GM12878 (cell line): ENCODE measurements around the gene ACBD7. TPM values are rescaled to one million over a fixed set of nuclear protein-coding genes. Genes with fewer than 3 reads are reported as not detected.

Experiments
- ATAC-seq: fragments of 200-7000 bp; cut with Tn5 transposase; 3 replicates; pipeline ENCODE4 v1.9.1; 2020; ENCODE audit warnings: mild to moderate bottlenecking, moderate library complexity
- BruUV-seq: library from RNA; stranded (reverse); fragments of 400-500 nt; replicated peaks from 2 replicates; lab custom pipeline; 2021; lab: Mats Ljungman, UMichigan
- CTCF ChIA-PET: fragments of 300-600 bp; sonication (Branson Sonifier 250); formaldehyde crosslinking; extraction: SDS; loops from one replicate; lab custom pipeline; 2021; ENCODE audit warnings: inconsistent platforms; lab: Yijun Ruan, JAX
- POLR2A ChIA-PET: fragments of 350-600 bp; formaldehyde crosslinking; extraction: SDS; loops from one replicate; lab custom pipeline; 2021; ENCODE audit warnings: inconsistent platforms; lab: Charles Lee
- RAD21 ChIA-PET: fragments of 300-600 bp; sonication (Branson Sonifier 250); formaldehyde crosslinking; loops from one replicate; lab custom pipeline; 2023; ENCODE audit warnings: antibody characterized with exemption; ENCODE audit not compliant: unreplicated experiment; lab: Charles Lee
- SMC1A ChIA-PET: fragments of 300-600 bp; sonication (Branson Sonifier 250); formaldehyde crosslinking; loops from one replicate; lab custom pipeline; 2023; ENCODE audit not compliant: unreplicated experiment, uncharacterized antibody; lab: Charles Lee
- DNase-seq: peaks from one replicate; pipeline ENCODE4 v3.0.0-alpha.2; 2011; ENCODE audit warnings: low read depth, low spot score
- FAIRE-seq: peaks from 3 replicates; lab custom pipeline; 2011; peaks lifted over from hg19 to GRCh38; lab: Jason Lieb, UNC
- H2AFZ ChIP-seq: 2 replicates; pipeline ENCODE4 v1.6.0; 2011; ENCODE audit warnings: low read depth, low read length, control low read depth; ENCODE audit not compliant: control insufficient read depth
- H3K27ac ChIP-seq: 2 replicates; pipeline ENCODE4 v1.5.1; 2011; ENCODE audit warnings: control low read depth; ENCODE audit not compliant: control insufficient read depth, insufficient read depth
- H3K27me3 ChIP-seq, 2 experiments: replicated peaks in 1 of 2; 2 replicates each; pipeline versions ENCODE4 v1.6.0 to v1.6.1; 2011; ENCODE audit warnings: low read length in 1 of 2; ENCODE audit not compliant: control insufficient read depth in 2 of 2, insufficient read depth in 2 of 2
- H3K36me3 ChIP-seq, 2 experiments: 2 replicates each; pipeline ENCODE4 v1.5.1; 2011; ENCODE audit warnings: low read length in 1 of 2; ENCODE audit not compliant: control insufficient read depth in 2 of 2, insufficient read depth in 2 of 2
- H3K4me1 ChIP-seq: 2 replicates; pipeline ENCODE4 v1.6.1; 2011; ENCODE audit warnings: mild to moderate bottlenecking, low read length, moderate library complexity, mixed read lengths; ENCODE audit not compliant: control insufficient read depth, insufficient read depth
- H3K4me2 ChIP-seq: 2 replicates; pipeline ENCODE4 v1.6.0; 2011; ENCODE audit warnings: control low read depth; ENCODE audit not compliant: control insufficient read depth, insufficient read depth
- H3K4me3 ChIP-seq: fragments of 200-600 bp; sonication (generic); 2 replicates; pipeline ENCODE4 v1.5.1; 2016
- H3K79me2 ChIP-seq: 2 replicates; pipeline ENCODE4 v1.6.0; 2011; ENCODE audit warnings: low read length; ENCODE audit not compliant: control insufficient read depth, insufficient read depth
- H3K9ac ChIP-seq: 2 replicates; pipeline ENCODE4 v1.8.0; 2011; ENCODE audit warnings: low read length, control low read depth, mixed read lengths; ENCODE audit not compliant: control insufficient read depth, insufficient read depth
- H3K9me3 ChIP-seq: replicated peaks from 3 replicates; pipeline ENCODE4 v1.5.1; 2011; ENCODE audit warnings: mild to moderate bottlenecking, low read length; ENCODE audit not compliant: control insufficient read depth, insufficient read depth
- H4K20me1 ChIP-seq: 2 replicates; pipeline ENCODE4 v1.6.0; 2011; ENCODE audit not compliant: control insufficient read depth, insufficient read depth
- ASH2L ChIP-seq: fragments of 300-600, 200-600 bp; sonication (generic); IDR thresholded peaks from 2 replicates; pipeline ENCODE4 v1.6.1; 2017; ENCODE audit warnings: low read depth, mild to moderate bottlenecking, borderline replicate concordance
- CBFB ChIP-seq: IDR thresholded peaks from 2 replicates; pipeline ENCODE4 v1.6.1; 2016; ENCODE audit warnings: antibody characterized with exemption, low read depth
- CHD2 ChIP-seq: IDR thresholded peaks from 2 replicates; pipeline ENCODE4 v1.6.1; 2011; ENCODE audit warnings: low read depth, low read length, improper control_type of control experiment, borderline replicate concordance
- KDM1A ChIP-seq: fragments of 200-600 bp; sonication (generic); IDR thresholded peaks from 2 replicates; pipeline ENCODE4 v1.6.1; 2016; ENCODE audit warnings: borderline replicate concordance
- MYB ChIP-seq: fragments of 150-350 bp; IDR thresholded peaks from 2 replicates; pipeline ENCODE4 v1.6.1; 2014; ENCODE audit warnings: mild to moderate bottlenecking, low read depth, low read length, borderline replicate concordance
- NFYA ChIP-seq: IDR thresholded peaks from 2 replicates; pipeline ENCODE4 v1.6.1; 2011; ENCODE audit warnings: low read depth, mild to moderate bottlenecking, low read length, improper control_type of control experiment, borderline replicate concordance
- RB1 ChIP-seq: fragments of 450-650 bp; formaldehyde crosslinking; IDR thresholded peaks from 2 replicates; pipeline ENCODE4 v1.6.1; 2017; ENCODE audit warnings: mild to moderate bottlenecking, borderline replicate concordance
- RCOR1 ChIP-seq: conservative IDR thresholded peaks from 2 replicates; pipeline ENCODE4 v1.6.1; 2012; ENCODE audit warnings: low read depth, low read length, improper control_type of control experiment
- SMAD5 ChIP-seq: IDR thresholded peaks from 2 replicates; pipeline ENCODE4 v1.6.1; 2016; ENCODE audit warnings: antibody characterized with exemption, low read depth
- SREBF2 ChIP-seq: IDR thresholded peaks from 2 replicates; pipeline ENCODE4 v1.6.1; 2012; ENCODE audit warnings: mild to moderate bottlenecking, low read length
- whole genome bisulfite sequencing: methylation state at CpG from one replicate; pipeline ENCODE4 v1.1.6; 2016; ENCODE audit warnings: low lambda C conversion rate; ENCODE audit not compliant: insufficient replicate concordance, insufficient coverage; ENCODE audit errors: missing lambda C conversion rate; 5-methylcytosine and 5-hydroxymethylcytosine counted together
- in situ Hi-C: fragments of 300-500 bp; cut with MboI; formaldehyde crosslinking; loops from 9 replicates; pipeline ENCODE4 v1.14.3; 2018; ENCODE audit warnings: mixed read lengths
- intact Hi-C: fragments of 100-400 bp; cut with micrococcal nuclease; formaldehyde crosslinking; loops from one replicate; pipeline ENCODE4 v1.14.2; 2022; ENCODE audit not compliant: unreplicated experiment
- polyA plus RNA-seq, 11 experiments: library from polyadenylated mRNA; depleted of rRNA in 4 of 11; unstranded in 6 of 11; stranded (reverse) in 5 of 11; fragments of >200 nt; fragmentation: Nextera tagmentation in 4 of 11; fragmentation: Illumina TruSeq in 1 of 11; extraction: Ambion mirVana in 4 of 11; extraction: Trizol in 1 of 11; gene quantifications; 1 replicate in 1 of 11; 2 replicates in 10 of 11; pipeline versions ENCODE4 v1.2.1 to v1.2.3, GENCODE V29; 2011 to 2016; ENCODE audit warnings: inconsistent platforms in 2 of 11, missing spikeins in 2 of 11, low read depth in 1 of 11
- total RNA-seq, 4 experiments: library from RNA; depleted of rRNA in 3 of 4; stranded (reverse); fragments of >200 nt in 3 of 4; fragmentation: Illumina TruSeq in 1 of 4; extraction: Trizol in 1 of 4; gene quantifications; 2 replicates each; pipeline versions ENCODE4 v1.2.1 to v1.2.3, GENCODE V29; 2013 to 2021
- TF ChIP-seq, protein P1 (sequence below): fragments of 450-650 bp; IDR thresholded peaks from 2 replicates; pipeline ENCODE4 v1.6.1; 2017; ENCODE audit warnings: mild to moderate bottlenecking
- TF ChIP-seq, protein P2 (sequence below): fragments of 450-650 bp; IDR thresholded peaks from 2 replicates; pipeline ENCODE4 v1.6.1; 2018; ENCODE audit warnings: mild to moderate bottlenecking, low read depth, moderate library complexity; ENCODE audit not compliant: partially characterized antibody
- TF ChIP-seq, protein P3 (sequence below): IDR thresholded peaks from 2 replicates; pipeline ENCODE4 v1.6.1; 2012; ENCODE audit warnings: low read depth, low read length, improper control_type of control experiment

The ACBD7 gene
- total and polyA plus RNA-seq, 10 of the 15 experiments (the other 5 are each of a cell fraction or from before 2014, with no cell fraction given), result 0.04 to 0.74 (median 0.36) TPM

DNA sequence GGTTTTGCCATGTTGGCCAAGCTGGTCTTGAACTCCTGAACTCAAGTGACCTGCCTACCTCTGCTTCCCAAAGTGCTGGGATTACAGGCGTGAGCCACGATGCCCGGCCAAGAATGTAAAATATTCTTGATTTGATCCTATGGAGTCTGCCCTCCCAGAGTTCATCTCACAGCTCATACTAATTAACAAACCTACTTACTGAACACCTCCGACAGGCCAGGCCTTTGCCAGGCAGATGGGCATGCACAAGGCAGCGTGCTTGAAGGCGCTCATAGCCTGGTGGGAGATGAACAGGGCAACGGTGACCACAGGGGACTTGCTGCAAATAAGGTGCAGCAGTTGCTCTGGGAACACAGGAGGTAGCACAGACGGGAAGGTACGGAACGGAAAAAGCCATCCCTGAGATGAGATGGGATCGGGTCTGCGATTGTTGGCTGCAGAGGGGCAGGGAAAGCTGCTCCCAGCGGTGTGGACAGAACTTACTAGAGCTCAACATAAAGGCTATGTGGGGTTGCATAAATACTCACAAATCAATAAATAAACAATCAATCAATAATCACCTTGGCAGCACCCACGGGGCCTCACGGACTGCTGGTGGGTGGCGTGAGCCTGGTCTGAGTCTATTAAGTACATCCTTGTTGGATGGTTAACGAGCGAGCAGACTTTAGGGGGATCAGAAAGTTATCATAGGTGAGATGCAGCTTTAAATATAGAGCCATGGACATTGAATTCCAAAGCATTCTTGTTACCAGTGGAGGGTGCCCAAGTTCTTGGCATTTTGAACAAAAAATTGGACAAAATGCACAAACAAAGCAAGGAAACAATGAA is 4.7 kb downstream of the ACBD7 start (continued):
- TF ChIP-seq, protein P1, sequence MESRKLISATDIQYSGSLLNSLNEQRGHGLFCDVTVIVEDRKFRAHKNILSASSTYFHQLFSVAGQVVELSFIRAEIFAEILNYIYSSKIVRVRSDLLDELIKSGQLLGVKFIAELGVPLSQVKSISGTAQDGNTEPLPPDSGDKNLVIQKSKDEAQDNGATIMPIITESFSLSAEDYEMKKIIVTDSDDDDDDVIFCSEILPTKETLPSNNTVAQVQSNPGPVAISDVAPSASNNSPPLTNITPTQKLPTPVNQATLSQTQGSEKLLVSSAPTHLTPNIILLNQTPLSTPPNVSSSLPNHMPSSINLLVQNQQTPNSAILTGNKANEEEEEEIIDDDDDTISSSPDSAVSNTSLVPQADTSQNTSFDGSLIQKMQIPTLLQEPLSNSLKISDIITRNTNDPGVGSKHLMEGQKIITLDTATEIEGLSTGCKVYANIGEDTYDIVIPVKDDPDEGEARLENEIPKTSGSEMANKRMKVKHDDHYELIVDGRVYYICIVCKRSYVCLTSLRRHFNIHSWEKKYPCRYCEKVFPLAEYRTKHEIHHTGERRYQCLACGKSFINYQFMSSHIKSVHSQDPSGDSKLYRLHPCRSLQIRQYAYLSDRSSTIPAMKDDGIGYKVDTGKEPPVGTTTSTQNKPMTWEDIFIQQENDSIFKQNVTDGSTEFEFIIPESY, result no peak
- TF ChIP-seq, protein P2, sequence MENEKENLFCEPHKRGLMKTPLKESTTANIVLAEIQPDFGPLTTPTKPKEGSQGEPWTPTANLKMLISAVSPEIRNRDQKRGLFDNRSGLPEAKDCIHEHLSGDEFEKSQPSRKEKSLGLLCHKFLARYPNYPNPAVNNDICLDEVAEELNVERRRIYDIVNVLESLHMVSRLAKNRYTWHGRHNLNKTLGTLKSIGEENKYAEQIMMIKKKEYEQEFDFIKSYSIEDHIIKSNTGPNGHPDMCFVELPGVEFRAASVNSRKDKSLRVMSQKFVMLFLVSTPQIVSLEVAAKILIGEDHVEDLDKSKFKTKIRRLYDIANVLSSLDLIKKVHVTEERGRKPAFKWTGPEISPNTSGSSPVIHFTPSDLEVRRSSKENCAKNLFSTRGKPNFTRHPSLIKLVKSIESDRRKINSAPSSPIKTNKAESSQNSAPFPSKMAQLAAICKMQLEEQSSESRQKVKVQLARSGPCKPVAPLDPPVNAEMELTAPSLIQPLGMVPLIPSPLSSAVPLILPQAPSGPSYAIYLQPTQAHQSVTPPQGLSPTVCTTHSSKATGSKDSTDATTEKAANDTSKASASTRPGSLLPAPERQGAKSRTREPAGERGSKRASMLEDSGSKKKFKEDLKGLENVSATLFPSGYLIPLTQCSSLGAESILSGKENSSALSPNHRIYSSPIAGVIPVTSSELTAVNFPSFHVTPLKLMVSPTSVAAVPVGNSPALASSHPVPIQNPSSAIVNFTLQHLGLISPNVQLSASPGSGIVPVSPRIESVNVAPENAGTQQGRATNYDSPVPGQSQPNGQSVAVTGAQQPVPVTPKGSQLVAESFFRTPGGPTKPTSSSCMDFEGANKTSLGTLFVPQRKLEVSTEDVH, result no peak
- TF ChIP-seq CHD2 (no peak), NFYA (no peak), RB1 (no peak), KDM1A (no peak)

DNA sequence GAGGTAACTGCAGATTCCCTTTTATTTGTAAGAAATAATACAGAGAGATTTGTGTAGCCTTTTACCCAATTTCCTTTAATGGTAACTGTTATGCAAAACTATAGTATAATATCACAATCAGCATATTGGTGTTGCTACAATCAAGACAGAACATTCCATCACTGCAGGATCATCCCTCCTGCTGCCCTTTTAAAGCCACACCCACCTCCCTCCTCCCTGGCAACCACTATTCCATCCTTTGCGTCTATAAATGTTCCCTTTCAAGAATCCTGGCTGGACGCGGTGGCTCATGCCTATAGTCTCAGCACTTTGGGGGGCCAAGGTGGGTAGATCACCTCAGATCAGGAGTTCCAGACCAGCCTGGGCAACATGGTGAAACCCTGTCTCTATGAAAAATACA is 13.2 kb downstream of the ACBD7 start:
- ChIA-PET RAD21 (no interaction called here), SMC1A (no interaction called here)
- no peak for ATAC-seq
- H2AFZ ChIP-seq, result no peak overlapping the region
- WGBS, result 89% methylated on average over 3 of the region's 3 CpGs
- TF ChIP-seq MYB, result no peak
- TF ChIP-seq SMAD5, result no peak
- no peak for TF ChIP-seq KDM1A
- TF ChIP-seq RCOR1, result no peak
- no peak for TF ChIP-seq ASH2L
- TF ChIP-seq, protein P3, sequence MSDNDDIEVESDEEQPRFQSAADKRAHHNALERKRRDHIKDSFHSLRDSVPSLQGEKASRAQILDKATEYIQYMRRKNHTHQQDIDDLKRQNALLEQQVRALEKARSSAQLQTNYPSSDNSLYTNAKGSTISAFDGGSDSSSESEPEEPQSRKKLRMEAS, result no peak
- no peak for TF ChIP-seq CBFB
- TF ChIP-seq SREBF2, result no peak
- TF ChIP-seq, all 136 proteins: peak for 0
- no peak overlapping the region for H3K9ac ChIP-seq
- in situ Hi-C loops (no loop called here), intact Hi-C loops (no loop called here)
- POLR2A ChIA-PET, result no interaction called here
- DNase-seq, result no peak
- no peaks in the 10 kb centered on the region for H3K36me3 ChIP-seq
- H3K4me2 ChIP-seq, result no peak overlapping the region
- BruUV-seq, result no TSS peak
- no peak for FAIRE-seq
- no peaks in the 10 kb centered on the region for H4K20me1 ChIP-seq
- H3K79me2 ChIP-seq, result no peaks in the 10 kb centered on the region
- H3K4me1 ChIP-seq, result no peaks in the 10 kb centered on the region
- H3K9me3 ChIP-seq, result no peaks in the 10 kb centered on the region; the same call in 2 of the 3 replicates
- H3K4me3 ChIP-seq, result no peak overlapping the region
- CTCF ChIA-PET, result no interaction called here
- no peak overlapping the region for H3K27ac ChIP-seq
- no peaks in the 10 kb centered on the region for H3K27me3 ChIP-seq
